GM23248 (cell line): Measurements from ENCODE around the gene DCLRE1B. TPM values are rescaled to one million over a fixed set of nuclear protein-coding genes. Genes with fewer than 3 reads are reported as not detected.

Source experiments
- DNase-seq: peaks from one replicate; pipeline ENCODE4 v3.0.0-alpha.2; 2015
- H2AFZ ChIP-seq: fragments of 200-600 bp; sonication (generic); 2 replicates; pipeline ENCODE4 v1.6.1; 2016; ENCODE audit warnings: antibody characterized with exemption
- H3F3A ChIP-seq: fragments of 200-600 bp; sonication (generic); 2 replicates; pipeline ENCODE4 v1.6.1; 2016; ENCODE audit warnings: mild to moderate bottlenecking, antibody characterized with exemption, mixed run types; ENCODE audit not compliant: insufficient read depth
- H3K27ac ChIP-seq: fragments of 200-600 bp; sonication (generic); 2 replicates; pipeline ENCODE4 v1.5.1; 2016; ENCODE audit warnings: mild to moderate bottlenecking
- H3K27me3 ChIP-seq: fragments of 200-600 bp; sonication (generic); replicated peaks from 2 replicates; pipeline ENCODE4 v1.6.1; 2016; ENCODE audit warnings: mild to moderate bottlenecking; ENCODE audit not compliant: insufficient read depth
- H3K36me3 ChIP-seq: fragments of 200-600 bp; sonication (generic); 2 replicates; pipeline ENCODE4 v1.6.1; 2016; ENCODE audit warnings: low read depth, mild to moderate bottlenecking
- H3K4me1 ChIP-seq: fragments of 200-600 bp; sonication (generic); 2 replicates; pipeline ENCODE4 v1.6.1; 2016; ENCODE audit warnings: mild to moderate bottlenecking; ENCODE audit not compliant: insufficient read depth
- H3K4me2 ChIP-seq: fragments of 200-600 bp; sonication (generic); one replicate; pipeline ENCODE4 v1.6.1; 2016; ENCODE audit warnings: mild to moderate bottlenecking; ENCODE audit not compliant: unreplicated experiment
- H3K4me3 ChIP-seq: fragments of 200-600 bp; sonication (generic); 2 replicates; pipeline ENCODE4 v1.5.1; 2016; ENCODE audit warnings: mild to moderate bottlenecking
- H3K79me2 ChIP-seq: fragments of 200-600 bp; sonication (generic); 2 replicates; pipeline ENCODE4 v1.6.1; 2016; ENCODE audit warnings: mild to moderate bottlenecking; ENCODE audit not compliant: insufficient read depth
- H3K9ac ChIP-seq: fragments of 200-600 bp; sonication (generic); 2 replicates; pipeline ENCODE4 v1.6.1; 2016; ENCODE audit warnings: mild to moderate bottlenecking
- H3K9me2 ChIP-seq: fragments of 200-600 bp; sonication (generic); 2 replicates; pipeline ENCODE4 v1.6.1; 2016; ENCODE audit warnings: mixed run types, mild to moderate bottlenecking, moderate library complexity; ENCODE audit not compliant: insufficient read depth
- H3K9me3 ChIP-seq: fragments of 200-600 bp; sonication (generic); one replicate; pipeline ENCODE4 v1.6.1; 2017; ENCODE audit warnings: low read depth
- H4K20me1 ChIP-seq: fragments of 200-600 bp; sonication (generic); 2 replicates; pipeline ENCODE4 v1.6.0; 2016; ENCODE audit not compliant: insufficient read depth
- EZH2 ChIP-seq: fragments of 200-600 bp; sonication (generic); IDR thresholded peaks from 2 replicates; pipeline ENCODE4 v1.6.1; 2018; ENCODE audit warnings: antibody characterized with exemption, mild to moderate bottlenecking; ENCODE audit not compliant: insufficient read depth, poor library complexity, severe bottlenecking
- EZH2phosphoT487 ChIP-seq: fragments of 200-600 bp; sonication (generic); IDR thresholded peaks from 2 replicates; pipeline ENCODE4 v1.6.1; 2018; ENCODE audit warnings: antibody characterized with exemption, moderate library complexity, mild to moderate bottlenecking, low read depth; ENCODE audit not compliant: insufficient read depth
- WGBS, 2 experiments: methylation state at CpG; one replicate each; pipeline ENCODE4 v1.1.6; 2015 to 2017; ENCODE audit warnings: low lambda C conversion rate in 2 of 2, low coverage in 1 of 2; ENCODE audit errors: missing lambda C conversion rate in 2 of 2; 5-methylcytosine and 5-hydroxymethylcytosine counted together
- in situ Hi-C: fragments of 300-500 bp; cut with MboI; formaldehyde crosslinking; loops from 2 replicates; pipeline ENCODE4 v1.15.0; 2020
- polyA plus RNA-seq: library from polyadenylated mRNA; unstranded; fragments of >200 nt; fragmentation: Nextera tagmentation; extraction: Ambion mirVana; gene quantifications from 2 replicates; pipeline ENCODE4 v1.2.1, GENCODE V29; 2016
- total RNA-seq: library from RNA; depleted of rRNA; stranded (reverse); fragments of >200 nt; shearing (Covaris generic); gene quantifications from 2 replicates; pipeline ENCODE4 v1.2.3, GENCODE V29; 2014; rRNA removed

Gene DCLRE1B
- total RNA-seq (4.3 and 6.9 TPM in 2 replicates), polyA plus RNA-seq (6.5 and 7.2 TPM in 2 replicates)

- TF ChIP-seq EZH2phosphoT487, result no peak
- Histone ChIP-seq H3K27ac (peak within 1 kb of the TSS; percentile 94), H3K4me1 (peaks cover 8% of the 10 kb centered on the region), H4K20me1 (no peaks in the 10 kb centered on the region), H3K4me3 (peak within 1 kb of the TSS; percentile 86), H3K36me3 (peaks cover 8% of the 10 kb centered on the region; the same call in 1 of the 2 replicates), H3K4me2 (peak within 1 kb of the TSS; percentile 97), H3K9me2 (no peaks in the 10 kb centered on the region), H3K79me2 (peaks cover 47% of the 10 kb centered on the region), H3K27me3 (no peaks in the 10 kb centered on the region), H2AFZ (peak within 1 kb of the TSS; percentile 94), H3F3A (peaks cover 16% of the 10 kb centered on the region), H3K9me3 (no peaks in the 10 kb centered on the region), H3K9ac (peak within 1 kb of the TSS; percentile 93)
- WGBS, 2 experiments, result 0 to 1% methylated on average over 55 to 67 of the region's 67 CpGs
- in situ Hi-C loops, result no loop called here
- DNase-seq, result peak; percentile 100
These were observed at the start of gene DCLRE1B, which contains the start of gene AP4B1 for GRCh38 chr1:113904674-113905434. DCLRE1B (plus strand) TSS chr1:113905326; CDS start chr1:113905587, 261 bp downstream. AP4B1 (minus strand) TSS chr1:113904799; CDS start chr1:113904717, 82 bp downstream.

DNA sequence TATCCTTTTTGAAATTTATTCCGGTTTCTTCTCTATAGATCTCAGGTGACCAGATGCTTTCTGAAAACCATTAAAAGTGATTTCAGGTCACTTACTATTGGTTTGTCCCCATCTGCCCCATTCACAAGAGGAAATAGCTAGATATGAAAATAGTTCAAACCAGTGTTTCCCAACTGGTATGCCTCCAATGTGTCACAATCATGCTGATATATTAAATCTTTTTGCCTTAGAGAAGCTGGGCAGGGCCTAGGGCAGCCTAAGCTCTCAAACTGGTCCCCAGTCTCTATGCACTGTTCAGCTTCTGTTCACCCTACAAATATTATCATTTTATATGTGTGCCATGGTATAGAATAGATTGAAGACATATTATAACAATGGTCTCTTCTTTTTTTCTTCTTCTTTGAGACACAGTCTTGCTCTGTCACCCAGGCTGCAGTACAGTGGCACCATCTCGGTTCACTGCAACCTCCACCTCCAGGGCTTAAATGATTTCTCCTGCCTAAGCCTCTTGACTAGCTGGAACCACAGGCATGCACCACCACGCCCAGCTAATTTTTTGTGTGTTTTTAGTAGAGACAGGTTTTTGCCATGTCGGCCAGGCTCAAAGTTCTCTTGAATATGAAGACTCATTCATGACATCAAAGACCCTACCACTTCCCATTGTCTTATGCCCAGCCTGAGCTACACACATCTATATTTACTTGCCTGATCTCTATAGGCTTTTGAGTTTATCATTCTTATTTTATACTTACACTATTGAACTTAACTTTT is 49.3 kb upstream of the DCLRE1B start:
- in situ Hi-C loops, result no loop called here
- DNase-seq, result no peak
- no peak for TF ChIP-seq EZH2
- no peak for TF ChIP-seq EZH2phosphoT487
- H4K20me1 ChIP-seq, result no peaks in the 10 kb centered on the region
- H3K27ac ChIP-seq, result no peak overlapping the region
- 91 to 96% methylated on average over 4 of the region's 4 CpGs for whole genome bisulfite sequencing, 2 experiments
- no peak overlapping the region for H3K4me2 ChIP-seq
- H3F3A ChIP-seq, result no peaks in the 10 kb centered on the region
- no peaks in the 10 kb centered on the region for H3K27me3 ChIP-seq
- H3K36me3 ChIP-seq, result no peaks in the 10 kb centered on the region
- no peaks in the 10 kb centered on the region for H3K79me2 ChIP-seq
- peaks cover 24% of the 10 kb centered on the region for H3K4me1 ChIP-seq
- no peak overlapping the region for H3K9ac ChIP-seq
- H3K4me3 ChIP-seq, result no peak overlapping the region
- no peaks in the 10 kb centered on the region for H3K9me2 ChIP-seq
- peak overlapping the region; percentile 52 for H2AFZ ChIP-seq
- H3K9me3 ChIP-seq, result no peaks in the 10 kb centered on the region

GRCh38 chr1:113856401-113856790 is 48.7 kb upstream of the DCLRE1B start:
- H2AFZ ChIP-seq, result peak overlapping the region; percentile 52
- no peaks in the 10 kb centered on the region for H3K9me2 ChIP-seq
- no peaks in the 10 kb centered on the region for H3F3A ChIP-seq
- TF ChIP-seq EZH2 (no peak), EZH2phosphoT487 (no peak)
- no peaks in the 10 kb centered on the region for H4K20me1 ChIP-seq
- H3K36me3 ChIP-seq, result no peaks in the 10 kb centered on the region
- H3K27ac ChIP-seq, result no peak overlapping the region
- H3K4me1 ChIP-seq, result peaks cover 29% of the 10 kb centered on the region
- no peaks in the 10 kb centered on the region for H3K9me3 ChIP-seq
- in situ Hi-C loops, result no loop called here
- no peak for DNase-seq
- H3K4me2 ChIP-seq, result no peak overlapping the region
- no peak overlapping the region for H3K4me3 ChIP-seq
- WGBS, 2 experiments, result 82 to 90% methylated on average over 2 of the region's 2 CpGs
- no peaks in the 10 kb centered on the region for H3K79me2 ChIP-seq
- H3K27me3 ChIP-seq, result no peaks in the 10 kb centered on the region
- H3K9ac ChIP-seq, result no peak overlapping the region

GRCh38 chr1:113857776-113858175 is 47.4 kb upstream of the DCLRE1B start:
- peaks cover 34% of the 10 kb centered on the region for H3K4me1 ChIP-seq
- in situ Hi-C loops, result no loop called here
- H3K36me3 ChIP-seq, result no peaks in the 10 kb centered on the region
- no peak overlapping the region for H3K4me3 ChIP-seq
- 96 to 100% methylated on average over 3 of the region's 3 CpGs for WGBS, 2 experiments
- H2AFZ ChIP-seq, result no peak overlapping the region
- H3F3A ChIP-seq, result no peaks in the 10 kb centered on the region
- no peak overlapping the region for H3K9ac ChIP-seq
- no peaks in the 10 kb centered on the region for H3K9me2 ChIP-seq
- H3K27me3 ChIP-seq, result no peaks in the 10 kb centered on the region
- H3K4me2 ChIP-seq, result no peak overlapping the region
- no peak for TF ChIP-seq EZH2
- TF ChIP-seq EZH2phosphoT487, result no peak
- DNase-seq, result no peak
- no peak overlapping the region for H3K27ac ChIP-seq
- H4K20me1 ChIP-seq, result no peaks in the 10 kb centered on the region
- no peaks in the 10 kb centered on the region for H3K79me2 ChIP-seq
- no peaks in the 10 kb centered on the region for H3K9me3 ChIP-seq
